Mononuclear cell (primary cell): ENCODE measurements around the gene SLC5A10. TPM values are rescaled to one million over a fixed set of nuclear protein-coding genes. Genes with fewer than 3 reads are reported as not detected.
A peak's percentile ranks its signal among the peaks of the same experiment; 100 is the strongest.

Source experiments
- H3K27me3 ChIP-seq: 2 replicates; pipeline ENCODE4 v1.6.0; 2011; ENCODE audit warnings: low read length, control low read depth; ENCODE audit not compliant: insufficient read depth
- H3K4me1 ChIP-seq: 2 replicates; pipeline ENCODE4 v1.5.1; 2011; ENCODE audit warnings: mild to moderate bottlenecking, low read length, control low read depth; ENCODE audit not compliant: insufficient read depth
- H3K4me3 ChIP-seq: 2 replicates; pipeline ENCODE4 v1.5.1; 2011; ENCODE audit warnings: mild to moderate bottlenecking, low read length, moderate library complexity
- H3K9me3 ChIP-seq: 2 replicates; pipeline ENCODE4 v1.5.1; 2011; ENCODE audit warnings: low read depth, mild to moderate bottlenecking, control low read depth, low read length
- total RNA-seq: library from RNA; depleted of rRNA; stranded (reverse); fragments of >200 nt; gene quantifications from one replicate; pipeline ENCODE4 v1.2.3, GENCODE V29; 2012

SLC5A10 gene
- total RNA-seq, 1 donor, result 0.10 TPM

DNA sequence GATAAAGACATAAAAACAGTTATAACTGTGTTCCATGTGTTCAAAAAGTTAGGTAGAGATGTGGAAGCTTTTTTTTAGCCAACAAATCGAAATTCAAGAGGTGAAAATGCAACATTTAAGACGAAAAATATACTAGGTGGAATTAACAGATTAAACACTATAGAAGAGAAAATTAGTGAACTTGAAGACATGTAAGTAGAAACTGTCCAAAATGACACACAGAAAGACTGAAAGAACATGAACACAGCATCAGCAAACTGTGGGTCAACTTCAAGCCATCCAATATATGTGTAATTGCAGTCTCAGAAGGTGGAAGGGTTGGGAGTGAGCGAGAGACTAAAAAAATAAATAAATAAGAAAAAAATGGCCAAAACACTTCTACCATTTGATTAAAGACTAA is 43.3 kb downstream of the SLC5A10 start:
- no peaks in the 10 kb centered on the region for H3K27me3 ChIP-seq
- H3K9me3 ChIP-seq, result no peaks in the 10 kb centered on the region
- peaks cover 16% of the 10 kb centered on the region for H3K4me1 ChIP-seq
- no peak overlapping the region for H3K4me3 ChIP-seq

DNA sequence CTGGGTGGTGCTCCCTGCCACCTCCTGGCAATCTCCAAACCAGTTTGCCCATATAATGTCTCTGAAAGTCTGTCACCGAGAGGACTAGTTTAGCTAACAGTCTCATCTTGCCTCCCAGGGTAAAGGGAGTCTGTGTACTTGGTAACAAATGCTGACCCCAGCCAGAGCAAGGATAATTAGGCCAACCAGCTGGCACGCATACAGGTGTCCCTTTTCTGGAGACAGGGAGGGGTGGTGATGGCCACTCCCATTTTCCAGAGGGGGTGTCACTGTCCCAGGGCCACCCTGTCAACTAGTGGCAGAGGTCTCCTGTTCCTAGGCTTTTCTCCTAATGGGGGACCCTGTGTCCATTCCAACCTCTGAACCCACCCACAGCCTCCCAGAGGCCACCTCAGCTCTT is 44.5 kb downstream of the SLC5A10 start:
- H3K4me3 ChIP-seq, result no peak overlapping the region
- H3K9me3 ChIP-seq, result no peaks in the 10 kb centered on the region
- H3K27me3 ChIP-seq, result no peaks in the 10 kb centered on the region
- H3K4me1 ChIP-seq, result peaks cover 16% of the 10 kb centered on the region

DNA sequence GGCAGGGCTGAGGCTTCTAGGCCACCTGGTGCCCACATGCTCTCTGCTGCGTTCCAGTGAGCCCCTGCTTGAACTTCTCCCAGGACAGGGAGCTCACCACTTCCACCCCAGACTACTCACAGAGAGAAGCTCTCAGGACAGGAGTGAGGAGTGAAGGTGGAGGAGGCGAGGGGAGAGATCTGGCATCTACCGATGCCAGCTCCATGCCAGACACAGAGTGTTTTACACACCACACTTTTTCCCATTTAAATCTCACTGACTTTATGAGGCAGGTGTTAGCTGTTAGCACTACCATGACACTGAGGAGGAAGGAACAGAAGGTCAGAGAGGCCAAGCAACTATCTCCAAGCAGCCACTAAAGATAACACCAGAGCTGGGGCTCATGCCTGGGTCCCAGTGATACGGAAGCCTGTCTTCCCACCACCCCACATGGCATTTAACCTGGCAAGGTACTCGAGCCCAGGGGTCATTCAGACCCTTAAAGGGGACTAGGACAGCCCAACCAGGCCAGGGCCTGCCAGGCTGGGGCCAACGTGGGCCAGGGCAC is 45.8 kb downstream of the SLC5A10 start:
- H3K27me3 ChIP-seq, result no peaks in the 10 kb centered on the region
- H3K4me1 ChIP-seq, result peaks cover 23% of the 10 kb centered on the region
- H3K9me3 ChIP-seq, result no peaks in the 10 kb centered on the region

DNA sequence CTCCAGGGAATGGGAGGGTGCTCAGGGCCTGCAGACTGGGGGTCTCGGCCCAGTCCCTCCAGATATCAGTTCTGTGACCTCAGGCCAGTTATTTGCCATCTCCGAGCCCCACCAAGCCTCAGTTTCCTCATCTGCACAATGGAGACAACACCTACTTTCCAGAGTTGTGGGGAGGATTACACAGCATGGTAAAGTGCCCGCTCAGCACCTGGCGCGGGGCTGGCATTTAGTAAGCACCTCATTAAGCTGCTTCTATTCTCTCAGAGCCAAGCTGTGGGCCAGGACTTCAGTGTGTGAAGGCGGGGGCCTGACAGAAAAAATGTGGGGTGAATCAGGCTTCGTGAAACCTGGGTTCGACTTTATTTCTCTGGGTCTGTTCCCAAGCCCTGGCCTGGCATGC is 47.4 kb downstream of the SLC5A10 start:
- Histone ChIP-seq H3K4me1 (peaks cover 23% of the 10 kb centered on the region), H3K9me3 (no peaks in the 10 kb centered on the region), H3K27me3 (no peaks in the 10 kb centered on the region), H3K4me3 (no peak overlapping the region)

More for the DNA sequence above, 45.8 kb downstream of the SLC5A10 start:
- H3K4me3 ChIP-seq, result no peak overlapping the region

DNA sequence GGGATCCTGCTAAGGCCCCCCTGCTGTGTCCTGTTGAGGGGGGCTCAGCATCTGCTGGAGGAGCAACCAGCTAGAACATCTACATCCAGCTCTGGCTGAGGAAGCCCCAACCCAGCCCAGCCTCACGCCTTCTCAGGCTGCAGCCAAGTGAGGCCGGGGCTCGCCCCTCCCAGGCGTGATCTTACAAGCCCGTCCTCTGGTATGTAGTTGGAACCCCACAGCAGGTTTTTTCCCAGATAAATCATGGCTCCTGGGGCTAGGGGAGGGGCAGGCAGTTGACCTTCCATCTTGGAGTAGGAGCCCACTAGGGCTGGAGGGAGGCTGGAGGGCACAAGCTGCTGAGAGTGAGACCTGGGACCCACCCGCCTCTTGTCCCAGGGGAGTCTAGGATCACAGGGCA is 47.9 kb downstream of the SLC5A10 start:
- Histone ChIP-seq H3K9me3 (no peaks in the 10 kb centered on the region), H3K27me3 (no peaks in the 10 kb centered on the region), H3K4me1 (peaks cover 26% of the 10 kb centered on the region), H3K4me3 (no peak overlapping the region)

DNA sequence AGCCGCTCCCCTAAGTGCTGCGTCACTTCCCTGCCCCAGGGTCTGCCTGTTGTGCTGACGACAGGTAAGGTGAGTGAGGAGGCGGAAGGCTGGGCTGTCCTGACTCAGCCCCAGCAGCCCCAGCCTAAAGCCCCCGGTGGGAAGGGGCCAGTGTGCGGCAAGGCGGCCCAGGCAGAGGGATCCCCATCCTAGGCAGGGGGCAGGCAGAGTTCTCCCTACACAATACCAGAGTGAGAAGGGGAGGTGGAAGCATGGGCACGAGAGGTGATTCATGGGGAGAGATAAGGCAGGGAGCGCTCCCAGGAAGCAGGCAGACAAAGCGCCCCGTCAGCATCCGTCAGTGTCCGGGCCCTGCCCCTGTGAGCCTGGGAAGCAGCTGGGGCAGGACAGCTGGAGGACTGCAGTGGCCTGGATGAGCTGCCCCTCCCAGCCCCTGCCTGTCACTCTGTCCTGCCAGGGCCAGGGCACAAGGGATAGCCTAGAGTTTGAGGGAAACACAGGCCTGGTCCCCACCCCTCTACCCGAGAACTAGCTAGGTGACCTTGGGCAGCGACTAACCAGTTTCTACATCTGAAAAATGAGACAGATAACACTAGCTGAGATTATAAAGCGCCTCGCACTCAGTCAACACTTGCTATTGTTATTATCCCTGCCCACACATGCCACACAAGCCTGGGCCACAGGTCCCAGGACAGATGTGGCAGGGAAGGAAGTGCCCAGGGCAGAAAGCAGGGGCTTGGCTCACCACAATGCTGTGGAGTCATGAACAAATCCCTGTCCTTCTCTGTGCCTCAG is 48.8 kb downstream of the SLC5A10 start:
- no peak overlapping the region for H3K4me3 ChIP-seq
- no peaks in the 10 kb centered on the region for H3K27me3 ChIP-seq
- peaks cover 29% of the 10 kb centered on the region for H3K4me1 ChIP-seq
- H3K9me3 ChIP-seq, result no peaks in the 10 kb centered on the region

DNA sequence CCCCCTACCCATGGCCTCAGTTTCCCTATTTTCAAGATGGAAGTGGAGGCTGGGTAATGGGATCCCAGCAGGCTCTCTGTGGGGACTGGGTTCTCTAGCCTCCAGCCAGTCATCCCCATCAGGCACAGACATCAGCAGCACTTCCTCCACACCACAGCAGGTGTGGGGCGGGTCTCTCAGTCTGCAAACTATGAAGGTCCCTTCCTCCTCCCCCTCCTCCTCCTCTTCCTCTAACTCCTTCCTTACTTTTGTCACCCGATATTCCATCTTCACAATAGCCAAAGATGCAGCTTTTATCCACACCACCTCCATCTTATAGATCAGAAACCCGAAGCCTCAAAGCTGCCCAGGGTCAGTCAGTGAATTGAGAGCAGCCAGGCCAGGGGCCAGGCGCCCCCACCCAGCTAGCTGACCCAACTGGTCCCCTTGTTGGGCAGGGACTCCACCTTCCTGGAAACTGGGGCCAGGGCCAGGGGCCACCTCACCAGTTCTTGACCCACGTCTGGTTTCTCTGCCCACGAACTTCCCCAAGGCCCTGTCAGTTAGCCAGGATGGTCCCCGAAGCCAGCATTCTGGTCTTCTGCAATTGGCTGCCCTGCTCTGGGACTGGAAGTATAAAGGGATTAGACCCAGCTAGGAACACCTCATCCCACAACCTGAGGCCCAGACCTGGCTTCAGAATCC is 50.1 kb downstream of the SLC5A10 start:
- Histone ChIP-seq H3K4me3 (no peak overlapping the region), H3K27me3 (no peaks in the 10 kb centered on the region), H3K4me1 (peaks cover 29% of the 10 kb centered on the region), H3K9me3 (no peaks in the 10 kb centered on the region)

DNA sequence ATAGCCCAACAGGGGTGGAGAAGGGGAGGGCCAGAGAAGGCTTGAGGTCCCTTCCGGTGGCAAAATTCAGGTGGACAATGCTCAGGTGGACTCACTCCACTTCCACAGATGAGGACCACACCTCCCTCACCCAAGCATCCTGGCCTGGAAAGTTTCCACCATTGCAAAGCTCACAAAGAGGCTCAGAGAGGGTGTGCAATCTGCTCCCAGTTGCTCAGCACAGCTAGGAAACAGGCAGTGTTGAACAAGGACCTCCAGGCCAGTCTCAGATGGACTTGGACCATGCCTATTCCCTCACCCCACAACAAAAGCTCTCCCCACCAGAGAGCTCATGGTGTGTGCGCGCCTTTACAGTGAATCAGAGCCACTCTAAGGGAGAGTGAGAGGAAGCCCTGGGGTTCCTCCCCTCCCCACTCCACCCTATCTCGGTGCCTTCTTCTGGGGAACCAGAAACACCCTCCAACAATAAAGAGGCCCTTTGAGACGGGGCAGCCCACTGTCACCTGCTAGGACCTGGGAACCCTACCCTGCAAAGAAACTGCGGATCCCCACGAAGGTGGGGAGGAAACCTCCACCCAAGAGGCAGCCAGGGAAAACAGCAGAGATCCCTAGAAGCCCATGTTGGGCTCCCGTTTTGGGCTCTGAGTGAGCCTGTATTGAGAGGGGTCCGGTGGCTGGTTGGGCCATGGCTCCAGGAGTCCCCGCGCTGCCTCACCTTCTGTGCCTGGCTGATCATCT is 51.0 kb downstream of the SLC5A10 start:
- Histone ChIP-seq H3K27me3 (no peaks in the 10 kb centered on the region), H3K9me3 (no peaks in the 10 kb centered on the region), H3K4me1 (peaks cover 29% of the 10 kb centered on the region), H3K4me3 (no peak overlapping the region)

DNA sequence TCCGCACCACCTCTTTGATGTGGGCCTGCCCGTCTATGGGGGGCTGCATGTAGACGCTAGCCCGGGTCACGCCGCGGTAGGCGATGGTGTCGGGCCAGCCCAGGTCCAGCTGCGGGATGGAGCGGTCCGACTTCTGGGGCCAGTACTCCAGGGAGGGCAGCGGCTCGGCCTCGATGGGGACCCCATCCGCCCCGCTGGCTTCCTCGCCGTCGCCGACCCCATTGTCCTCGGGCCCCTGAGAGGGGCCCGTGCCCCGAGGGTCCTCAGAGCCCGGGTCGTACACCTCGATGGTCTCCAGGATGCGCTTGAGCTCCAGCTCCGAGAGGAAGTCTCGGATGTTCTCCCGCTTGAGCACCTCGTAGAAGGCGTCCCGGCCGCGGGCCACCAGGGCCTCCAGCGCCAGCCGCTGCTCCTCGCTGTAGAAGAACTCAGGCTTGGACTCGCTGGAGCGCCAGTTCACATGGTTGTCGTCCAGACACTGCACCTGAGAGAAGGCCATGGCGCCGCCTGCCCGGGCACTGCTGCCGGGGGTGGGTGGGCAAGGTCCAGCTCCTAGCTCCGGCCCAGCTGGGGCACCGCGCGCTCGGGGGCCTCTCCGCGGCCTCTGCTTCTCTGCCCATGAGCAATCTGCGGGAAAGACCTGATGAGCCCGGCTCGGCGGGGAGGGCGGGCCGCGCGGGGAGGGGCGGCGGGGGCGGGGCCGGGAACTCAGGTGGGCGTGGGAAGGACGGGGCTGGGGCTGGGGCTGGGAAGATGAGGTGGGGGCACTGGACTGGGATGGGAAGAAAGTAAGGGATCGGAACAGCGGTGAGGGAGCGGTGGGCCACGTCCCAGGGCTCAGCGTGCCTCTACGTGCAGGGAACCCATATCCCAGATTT is 51.8 kb downstream of the SLC5A10 start:
- no peaks in the 10 kb centered on the region for H3K9me3 ChIP-seq
- peaks cover 29% of the 10 kb centered on the region for H3K4me1 ChIP-seq
- peak overlapping the region; percentile 51 for H3K4me3 ChIP-seq
- no peaks in the 10 kb centered on the region for H3K27me3 ChIP-seq

DNA sequence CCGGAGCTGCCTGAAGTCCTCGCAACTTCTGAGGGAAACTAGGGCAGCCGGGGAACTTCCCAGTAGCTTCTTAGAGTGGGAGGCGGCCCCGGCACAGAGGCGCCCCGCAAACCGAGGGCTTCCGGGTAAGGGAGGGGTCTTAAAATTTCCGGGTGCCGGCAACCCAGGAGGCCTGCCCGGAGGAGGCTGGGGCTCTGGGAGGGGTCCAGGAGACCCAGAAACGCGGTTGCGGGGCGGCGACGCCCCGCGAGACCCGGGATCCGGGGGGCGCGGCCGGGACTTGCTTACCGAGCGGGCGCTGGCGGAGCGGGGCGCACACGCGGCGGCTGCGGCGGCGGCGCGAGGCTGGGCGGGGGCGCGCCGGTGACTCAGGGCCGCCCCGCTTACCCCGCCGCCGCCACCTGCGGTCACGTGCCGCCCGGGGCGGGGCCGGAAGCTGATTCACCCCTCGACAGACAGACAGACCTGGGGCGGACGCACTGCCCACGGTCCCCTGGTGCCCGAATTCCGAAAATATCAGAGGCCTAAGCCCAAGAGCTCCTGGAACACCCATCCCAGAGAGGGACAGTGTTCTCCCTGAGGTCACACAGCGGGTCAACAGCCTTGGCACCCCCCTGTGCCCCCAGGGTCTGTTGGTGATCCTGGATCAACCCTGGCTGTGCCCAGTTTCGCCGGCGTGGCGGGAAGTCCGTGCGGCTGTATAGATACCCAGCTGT is 52.6 kb downstream of the SLC5A10 start, which contains the start of gene FAM83G:
Gene FAM83G (minus strand): TSS at position 344 of the 716 bp plus-strand sequence. CDS start 723 bp downstream, outside the sequence.
- peak within 1 kb of the TSS; percentile 51 for H3K4me3 ChIP-seq
- no peaks in the 10 kb centered on the region for H3K27me3 ChIP-seq
- H3K4me1 ChIP-seq, result peaks cover 29% of the 10 kb centered on the region
- no peaks in the 10 kb centered on the region for H3K9me3 ChIP-seq

DNA sequence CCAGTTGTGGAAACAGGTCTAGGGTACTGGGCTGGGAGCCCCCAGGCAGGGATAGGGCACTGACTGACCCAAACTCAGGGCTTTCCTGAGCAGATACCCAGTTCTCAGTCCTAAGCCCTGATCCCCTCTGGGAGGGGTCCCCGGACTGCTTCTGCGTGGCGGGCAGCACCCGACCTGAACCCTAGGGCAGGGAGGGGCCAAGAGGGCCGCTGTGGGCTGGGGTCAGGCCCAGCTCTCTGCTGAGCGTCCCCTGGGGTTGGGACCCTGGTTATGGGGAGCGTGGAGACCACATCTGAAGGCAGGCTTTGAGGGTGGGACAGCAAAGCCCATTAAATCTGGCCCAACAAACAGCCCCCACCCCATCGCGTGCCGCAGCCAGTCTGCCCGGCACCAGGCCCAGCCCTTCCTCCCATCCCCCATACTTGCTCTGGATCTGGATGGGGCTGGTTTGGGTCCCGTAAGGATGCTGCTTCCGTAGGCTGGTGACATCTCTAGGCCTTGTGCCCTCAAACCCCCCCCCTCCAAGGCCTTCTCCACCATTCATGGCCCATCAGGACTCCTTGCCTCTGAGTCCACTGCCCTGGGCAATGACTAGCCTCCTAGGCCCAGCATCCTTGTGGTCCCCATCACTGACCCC is 53.3 kb downstream of the SLC5A10 start:
- Histone ChIP-seq H3K9me3 (no peaks in the 10 kb centered on the region), H3K27me3 (no peaks in the 10 kb centered on the region), H3K4me3 (no peak overlapping the region), H3K4me1 (peaks cover 29% of the 10 kb centered on the region)

DNA sequence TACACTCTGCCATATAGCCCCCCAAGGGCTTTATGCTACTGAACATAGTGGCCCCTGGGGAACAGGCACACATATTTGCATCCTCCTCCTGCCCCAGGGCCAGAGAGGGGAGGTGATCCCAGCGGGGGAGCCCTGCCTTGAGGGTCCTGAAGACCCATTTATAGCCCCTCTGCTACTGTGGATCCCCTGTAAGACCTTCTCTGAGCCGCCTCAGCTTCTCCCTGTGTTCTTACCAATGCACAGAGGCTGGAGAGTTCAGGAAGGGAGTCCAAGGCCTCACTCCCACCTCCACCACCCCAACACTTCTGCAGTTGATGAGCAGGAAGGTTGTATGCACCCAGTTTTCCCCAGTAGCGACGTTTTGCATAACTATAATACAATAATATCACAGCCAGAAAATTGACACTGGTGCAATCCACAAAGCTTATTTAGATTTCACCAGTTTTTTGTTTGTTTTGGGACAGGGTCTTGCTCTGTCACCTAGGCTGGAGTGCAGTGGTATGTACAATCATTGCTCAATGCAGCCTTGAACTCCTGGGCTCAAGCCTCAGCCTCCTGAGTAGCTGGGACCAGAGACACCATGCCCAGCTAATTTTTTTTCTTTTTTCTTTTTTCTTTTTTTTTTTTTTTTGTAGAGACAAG is 53.9 kb downstream of the SLC5A10 start:
- Histone ChIP-seq H3K4me3 (no peak overlapping the region), H3K27me3 (no peaks in the 10 kb centered on the region), H3K4me1 (peaks cover 29% of the 10 kb centered on the region), H3K9me3 (no peaks in the 10 kb centered on the region)

DNA sequence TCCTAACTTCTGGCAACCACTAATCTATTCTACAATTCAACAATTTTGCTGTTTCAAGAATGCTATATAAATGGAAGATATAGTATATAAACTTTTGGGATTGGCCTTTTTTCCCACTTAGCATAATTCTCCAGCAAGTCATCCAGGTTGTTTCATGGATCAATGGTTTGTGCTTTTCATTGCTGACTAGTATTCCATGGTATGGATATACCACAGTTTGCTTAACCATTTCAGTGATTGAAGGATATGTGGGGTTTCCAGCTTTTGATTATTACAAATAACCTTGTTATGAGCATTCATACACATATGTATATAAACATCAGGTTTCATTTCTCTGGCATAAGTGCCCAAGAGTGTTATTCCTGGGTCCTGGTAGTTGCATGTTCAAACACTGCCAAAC is 54.7 kb downstream of the SLC5A10 start:
- Histone ChIP-seq H3K4me1 (peaks cover 28% of the 10 kb centered on the region), H3K9me3 (no peaks in the 10 kb centered on the region), H3K27me3 (no peaks in the 10 kb centered on the region), H3K4me3 (no peak overlapping the region)
